ENCODE results near the gene GAP43.
A peak's percentile ranks its signal among the peaks of the same experiment; 100 is the strongest.

Gene GAP43, protein sequence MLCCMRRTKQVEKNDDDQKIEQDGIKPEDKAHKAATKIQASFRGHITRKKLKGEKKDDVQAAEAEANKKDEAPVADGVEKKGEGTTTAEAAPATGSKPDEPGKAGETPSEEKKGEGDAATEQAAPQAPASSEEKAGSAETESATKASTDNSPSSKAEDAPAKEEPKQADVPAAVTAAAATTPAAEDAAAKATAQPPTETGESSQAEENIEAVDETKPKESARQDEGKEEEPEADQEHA

DNA sequence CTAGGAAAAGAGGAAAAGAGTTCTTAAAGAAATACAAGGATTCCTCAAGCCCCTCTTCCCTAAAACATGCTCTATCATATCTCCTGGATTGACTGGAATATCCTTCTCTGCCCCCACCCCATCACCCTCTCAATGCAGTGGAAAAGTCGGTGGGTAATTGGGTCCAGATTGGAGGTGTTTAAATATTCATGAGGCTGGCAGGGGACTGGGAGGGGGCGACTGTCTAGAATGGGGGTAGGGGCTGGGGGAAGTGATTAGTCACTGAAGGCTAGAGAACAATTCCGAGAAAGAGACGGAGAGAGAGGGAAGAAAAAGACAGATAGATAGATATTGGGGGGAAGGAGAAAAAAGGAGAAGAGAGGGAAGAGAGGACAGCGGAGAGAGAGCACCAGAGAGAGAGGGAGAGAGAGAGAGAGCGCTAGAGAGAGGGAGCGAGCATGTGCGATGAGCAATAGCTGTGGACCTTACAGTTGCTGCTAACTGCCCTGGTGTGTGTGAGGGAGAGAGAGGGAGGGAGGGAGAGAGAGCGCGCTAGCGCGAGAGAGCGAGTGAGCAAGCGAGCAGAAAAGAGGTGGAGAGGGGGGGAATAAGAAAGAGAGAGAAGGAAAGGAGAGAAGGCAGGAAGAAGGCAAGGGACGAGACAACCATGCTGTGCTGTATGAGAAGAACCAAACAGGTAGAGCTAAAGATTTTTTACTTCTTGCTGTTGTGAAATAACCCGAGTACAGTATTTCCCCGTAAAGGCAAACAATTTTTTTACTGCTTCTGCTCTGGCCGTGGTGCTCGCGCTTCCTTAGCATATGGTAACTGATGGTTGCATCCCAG lies at the start of gene GAP43:
Gene GAP43, plus strand, starts transcription at position 467 of the 825 bp plus-strand sequence. Its CDS starts 180 bp downstream, at position 647.
- DNase-seq (ENCODE audit: low spot score) = peak; percentile 40

DNA sequence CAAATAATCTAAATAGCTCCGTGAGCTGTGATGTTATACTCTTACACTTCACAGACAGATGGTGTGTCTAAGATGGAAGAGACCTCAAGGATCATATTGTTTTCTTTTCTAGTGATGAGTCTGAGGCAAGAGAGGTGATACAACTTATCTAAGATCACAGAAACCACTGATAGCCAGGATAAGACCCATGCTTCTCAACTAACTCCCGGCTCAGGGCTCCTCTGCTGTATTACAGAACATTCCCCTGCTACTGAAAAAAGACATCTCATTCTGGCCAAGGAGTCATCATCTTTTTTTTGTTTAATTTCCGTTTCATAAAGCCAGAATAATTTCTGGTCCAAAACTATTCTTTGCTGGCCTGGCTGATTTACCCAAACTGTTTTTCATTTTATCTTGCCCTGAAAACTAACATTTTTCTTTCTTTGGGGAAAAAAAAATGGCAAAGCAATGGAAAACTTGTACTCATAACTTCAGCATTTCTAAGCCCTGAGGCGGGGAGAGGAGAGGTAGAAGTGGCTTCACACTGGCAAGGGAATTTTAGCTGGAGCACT lies 46.9 kb upstream of the GAP43 start:
- DNase-seq (ENCODE audit: low spot score) = no peak

DNA sequence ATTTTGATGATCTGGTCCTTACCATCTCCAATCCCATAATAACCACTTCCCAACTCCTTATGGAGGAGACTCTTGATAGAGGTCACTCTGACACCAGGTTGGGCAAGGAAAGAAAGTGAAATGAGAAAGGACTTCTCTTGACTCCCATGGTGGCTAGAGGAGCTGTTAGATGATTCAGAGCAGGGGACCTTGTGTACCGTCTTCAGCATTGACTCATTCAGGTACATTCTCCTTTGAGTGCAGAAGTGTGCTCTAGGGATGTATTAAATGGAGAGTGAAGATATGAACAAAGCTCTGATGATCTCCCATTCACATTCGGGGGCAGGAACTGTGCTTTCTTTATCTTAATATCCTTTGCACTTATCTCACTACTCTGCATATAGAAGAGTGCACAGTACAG lies 46.3 kb upstream of the GAP43 start:
- no peak for DNase-seq (ENCODE audit: low spot score)

DNA sequence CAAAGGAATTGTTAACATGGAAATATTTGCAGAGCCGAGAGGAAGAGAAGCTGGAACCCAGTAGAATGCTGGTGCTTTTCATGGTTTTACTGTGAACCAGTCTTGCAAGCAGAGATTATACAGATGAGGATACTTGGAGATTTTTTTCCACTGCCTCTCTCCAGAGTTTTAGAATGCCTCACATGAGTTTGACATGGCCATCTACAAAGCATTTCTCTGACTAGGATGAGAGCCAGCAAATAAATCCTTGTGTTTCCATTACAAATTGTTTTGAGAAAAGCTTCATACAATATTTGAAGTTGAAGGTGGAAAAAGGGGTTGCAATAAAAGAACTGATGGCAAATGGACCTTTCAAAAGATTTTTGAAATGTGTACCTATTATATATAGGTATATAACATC lies 45.0 kb upstream of the GAP43 start:
- no peak for DNase-seq (ENCODE audit: low spot score)

DNA sequence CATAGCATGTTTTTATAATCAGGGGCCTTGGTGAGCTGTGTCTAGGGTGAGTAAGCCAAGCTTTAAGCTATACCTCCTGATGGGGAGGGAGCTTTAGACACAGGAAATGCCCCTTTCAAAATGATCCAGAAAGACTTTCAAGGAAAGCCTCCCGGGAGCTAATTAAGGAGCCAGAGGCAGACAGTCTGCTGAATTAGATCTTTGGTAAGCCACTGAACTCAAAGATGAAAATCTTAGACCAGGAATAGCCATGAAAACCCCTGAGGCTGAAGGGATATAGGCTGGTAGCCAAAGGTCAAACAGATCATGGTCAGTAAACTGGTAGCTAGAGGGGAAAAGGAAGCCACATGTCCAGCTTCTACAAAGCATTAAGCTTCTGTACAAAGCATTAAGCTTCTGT lies 42.7 kb upstream of the GAP43 start:
- no peak for DNase-seq (ENCODE audit: low spot score)

DNA sequence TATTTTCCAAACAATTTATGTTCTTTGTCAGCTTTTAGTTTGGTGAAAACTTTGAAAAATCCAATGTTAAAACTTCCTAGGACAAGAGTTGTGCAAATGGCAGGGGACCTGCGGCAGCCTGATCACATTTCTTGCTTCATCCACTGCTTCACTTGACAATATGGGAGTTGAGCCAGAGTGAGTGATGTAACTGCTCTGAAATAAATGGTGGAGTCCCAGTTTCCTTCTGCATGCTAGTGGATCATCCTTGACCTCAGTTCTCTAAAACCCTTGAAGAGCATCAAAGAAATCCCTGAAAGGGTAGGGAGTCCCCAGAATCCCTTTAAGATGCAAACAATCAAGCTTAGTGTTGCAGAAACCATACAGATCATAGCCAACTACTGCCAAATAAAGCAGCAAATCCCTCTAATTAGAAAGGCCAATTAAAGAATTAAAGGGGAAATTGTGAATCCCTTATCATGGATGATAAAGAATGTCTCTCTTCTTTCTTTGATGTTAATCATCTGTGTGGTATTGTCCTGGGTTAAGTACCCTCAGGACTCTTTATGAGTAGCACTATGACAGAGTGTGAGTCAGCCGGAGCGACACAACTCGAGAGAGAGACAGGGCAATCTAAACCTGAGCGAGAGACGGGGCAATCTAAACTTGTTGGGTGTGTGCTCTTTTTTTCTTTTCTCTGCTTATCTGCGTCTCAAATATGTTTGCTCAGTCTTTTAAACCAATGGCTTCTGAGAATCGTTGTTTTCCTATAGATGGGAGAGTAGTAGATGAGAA lies 41.8 kb upstream of the GAP43 start:
- no peak for DNase-seq (ENCODE audit: low spot score)

DNA sequence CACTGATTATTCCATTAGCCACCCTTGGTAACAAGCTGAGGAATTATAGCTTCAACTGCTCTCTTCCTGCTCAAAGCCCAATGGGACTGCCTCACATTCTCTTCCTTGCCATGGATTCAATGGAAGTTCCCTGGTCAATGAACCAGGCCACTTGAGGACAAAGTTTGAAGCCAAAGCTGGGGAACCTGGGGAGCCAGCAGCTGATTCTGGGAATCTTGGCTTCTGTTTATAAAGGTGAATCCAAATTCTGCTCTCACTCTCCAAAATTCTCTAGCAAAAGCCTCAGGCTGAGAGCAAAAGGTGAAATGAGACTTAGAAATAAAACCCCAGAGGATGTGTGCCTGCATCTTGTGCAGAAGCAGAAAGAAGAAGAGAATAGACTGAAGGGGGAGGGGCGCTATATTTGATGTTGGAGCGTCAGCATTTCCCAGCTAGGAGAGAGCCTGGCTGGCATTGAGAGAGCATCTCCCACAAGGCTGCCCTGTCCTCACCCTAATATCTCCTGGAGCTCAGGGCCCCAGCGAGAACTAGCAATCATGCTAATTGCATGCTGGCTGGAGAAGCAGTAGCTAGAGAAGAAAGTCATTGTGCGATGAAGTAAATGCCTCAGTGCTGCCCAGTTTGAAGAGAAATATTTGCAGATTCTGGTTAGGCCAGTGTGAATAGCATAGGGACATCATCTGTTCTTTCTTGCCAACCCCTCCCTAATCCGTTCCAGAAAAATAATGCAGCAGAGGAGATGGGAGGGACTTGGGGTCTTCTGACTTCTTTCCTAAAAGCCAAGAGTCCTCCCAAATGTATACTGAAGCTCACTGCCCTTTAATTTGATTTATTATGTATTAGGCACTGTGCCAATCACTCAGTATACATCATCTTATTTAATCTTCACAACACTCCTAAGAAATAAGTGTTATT lies 34.9 kb upstream of the GAP43 start:
- no peak for DNase-seq (ENCODE audit: low spot score)

DNA sequence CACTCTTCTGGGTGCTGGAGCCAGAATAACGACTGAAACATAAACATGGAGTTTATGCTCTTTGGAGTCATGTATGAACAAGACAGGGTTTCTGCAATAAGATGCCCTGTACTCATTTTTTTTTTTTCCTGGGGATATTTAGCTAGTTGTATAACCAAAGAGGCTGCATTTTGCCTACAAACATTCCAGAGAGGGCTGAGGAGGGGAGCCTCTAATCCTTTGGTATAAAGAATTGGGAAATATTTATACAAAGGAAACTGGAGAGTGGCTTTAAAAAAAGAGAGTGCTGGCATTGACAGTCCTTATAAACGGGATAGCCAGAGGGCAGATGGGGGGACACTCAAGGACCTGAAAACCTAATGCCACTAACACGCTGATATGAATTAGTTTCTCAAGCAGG lies 32.4 kb upstream of the GAP43 start:
- no peak for DNase-seq (ENCODE audit: low spot score)

DNA sequence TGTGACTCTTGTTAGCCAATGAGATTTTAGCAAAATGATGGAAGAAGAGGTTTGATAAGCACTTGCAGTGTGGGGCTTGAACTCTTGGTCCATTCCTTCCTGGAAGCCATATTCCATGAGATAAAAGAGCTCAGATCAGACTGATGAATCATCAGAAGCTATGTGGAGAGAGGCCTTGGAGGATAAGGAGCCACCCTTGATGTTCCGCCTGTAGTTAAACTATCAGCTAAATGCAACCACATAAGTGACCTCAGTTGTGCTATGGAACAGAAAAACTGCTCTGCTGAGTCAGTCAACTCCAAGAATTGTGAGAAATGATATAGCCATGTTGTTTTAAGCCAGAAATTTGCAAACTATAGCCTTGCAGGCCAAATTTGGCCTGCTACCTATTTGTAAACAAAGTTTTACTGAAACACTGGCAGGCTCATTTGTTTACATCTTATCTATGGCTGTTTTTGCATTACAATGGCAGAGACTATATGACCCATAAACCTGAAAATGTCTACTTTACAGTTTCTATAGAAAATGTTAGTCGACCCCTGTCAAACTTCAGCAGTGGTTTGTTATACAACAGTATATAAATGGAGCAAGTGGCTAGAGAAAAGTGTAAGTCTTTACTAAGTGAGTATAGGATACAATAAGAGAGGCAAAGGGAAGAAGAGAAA lies 27.6 kb upstream of the GAP43 start:
- DNase-seq (ENCODE audit: low spot score) = no peak

DNA sequence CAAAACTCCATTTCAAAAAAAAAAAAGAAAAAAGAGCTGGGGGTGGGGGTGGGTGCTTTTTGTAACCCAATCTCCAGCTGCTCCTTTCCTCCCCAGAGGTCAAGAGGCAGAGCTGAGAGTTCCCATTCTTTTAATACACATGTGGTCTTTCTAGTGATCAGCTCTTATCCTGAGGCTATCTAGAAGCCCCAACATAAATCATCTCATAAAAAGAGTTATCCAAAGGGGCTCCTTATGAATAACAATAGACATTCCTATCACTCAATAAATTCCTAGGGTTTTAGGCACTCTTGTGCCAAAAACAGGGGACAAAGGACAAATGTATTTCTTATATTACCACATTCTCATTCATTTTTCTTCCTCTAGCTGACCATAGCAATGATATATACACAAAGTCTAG lies 25.1 kb upstream of the GAP43 start:
- DNase-seq (ENCODE audit: low spot score) = no peak

DNA sequence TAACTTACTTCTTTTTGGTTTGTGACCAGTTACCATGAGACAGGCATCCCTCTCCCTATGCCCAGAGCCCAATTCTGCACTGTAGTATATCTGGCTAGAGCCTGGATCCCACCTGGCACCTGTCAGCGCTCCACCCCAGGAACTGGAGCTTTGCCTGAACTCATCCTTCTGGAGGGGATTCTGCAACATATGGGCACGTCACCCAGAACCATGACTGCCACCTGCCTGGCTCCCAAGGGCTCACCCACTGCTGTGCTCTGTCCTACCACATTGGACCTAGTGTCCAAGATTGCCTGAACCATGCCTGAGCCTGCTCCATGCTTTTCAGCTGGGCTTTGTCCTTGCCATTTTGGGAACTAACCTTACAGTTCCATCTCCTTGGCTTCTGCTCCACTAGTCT lies 21.1 kb upstream of the GAP43 start:
- DNase-seq (ENCODE audit: low spot score) = no peak

DNA sequence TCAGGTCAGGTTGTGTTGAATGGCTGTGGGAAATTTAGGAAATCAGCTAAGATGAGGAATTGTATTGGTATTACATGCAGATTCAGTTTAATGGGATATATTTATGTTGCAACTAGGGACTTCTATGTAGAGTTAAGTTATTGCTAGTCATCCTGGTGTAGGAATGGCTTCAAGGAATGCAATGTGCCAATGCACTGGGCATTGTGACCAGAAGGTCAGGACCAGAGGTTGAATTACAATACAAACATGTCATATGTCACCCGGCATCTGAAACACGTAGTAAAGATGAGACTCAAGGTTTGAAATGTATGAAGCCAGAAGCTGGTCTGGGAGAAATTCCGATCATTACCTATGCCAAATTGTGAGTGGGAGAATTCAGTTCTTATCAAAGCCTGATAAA lies 11.7 kb upstream of the GAP43 start:
- no peak for DNase-seq (ENCODE audit: low spot score)

DNA sequence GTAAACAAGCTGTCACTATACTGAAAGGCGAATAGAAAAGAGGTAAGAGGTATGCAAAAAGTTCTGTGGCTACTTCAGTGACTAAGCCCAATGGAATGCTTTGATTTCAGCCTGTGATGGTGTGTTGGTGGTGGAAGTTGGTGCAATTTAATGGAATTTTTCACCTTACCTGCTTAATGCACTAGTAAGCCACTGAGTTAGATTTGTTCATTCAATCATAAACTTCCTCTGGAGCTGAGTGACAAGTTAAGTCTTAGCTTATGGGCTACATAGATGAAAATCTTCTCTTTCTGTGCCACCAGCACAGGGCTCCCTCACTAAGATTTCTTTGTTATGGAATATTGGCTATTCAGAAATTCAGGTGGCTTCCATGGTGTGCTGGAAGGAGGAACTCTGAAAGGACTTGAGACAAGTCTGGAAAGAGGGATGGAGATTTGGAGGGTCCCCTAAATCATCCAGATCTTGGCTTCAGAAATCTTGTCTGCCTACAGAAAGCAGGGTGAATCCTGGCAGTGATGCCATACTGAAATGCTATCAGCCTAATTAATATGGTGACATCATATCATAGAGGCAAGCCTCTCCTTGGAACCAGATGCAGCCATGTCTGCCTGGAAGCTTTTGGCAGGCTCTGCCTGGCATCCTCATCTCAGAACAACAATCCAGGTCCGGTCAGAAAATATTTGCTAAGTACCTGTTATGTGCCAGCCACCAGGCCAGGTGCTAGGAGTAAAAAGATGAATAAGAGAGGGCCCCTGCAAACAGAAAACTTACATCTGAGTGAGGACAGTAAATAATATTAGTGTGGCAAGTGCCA lies 8.1 kb upstream of the GAP43 start:
- DNase-seq (ENCODE audit: low spot score) = no peak

DNA sequence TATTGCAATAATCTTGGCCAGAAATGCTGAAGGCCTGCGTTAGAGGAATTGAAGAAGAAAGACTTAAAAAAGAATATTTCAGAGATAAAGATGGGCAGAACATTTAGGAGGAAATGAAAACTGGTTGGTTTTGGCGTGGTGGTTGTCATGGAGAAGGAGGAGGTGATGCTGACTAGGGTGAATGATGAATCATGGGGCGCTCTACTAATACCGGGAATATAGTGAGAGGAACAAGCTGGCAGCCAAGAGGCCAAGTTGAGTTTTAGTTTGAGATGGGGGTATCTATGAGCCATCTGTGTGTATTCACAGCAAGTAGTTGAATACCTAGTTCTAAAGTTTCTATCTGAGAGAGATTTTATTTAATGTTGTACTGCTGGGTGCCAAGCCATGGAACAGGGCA lies 6.8 kb upstream of the GAP43 start:
- no peak for DNase-seq (ENCODE audit: low spot score)

DNA sequence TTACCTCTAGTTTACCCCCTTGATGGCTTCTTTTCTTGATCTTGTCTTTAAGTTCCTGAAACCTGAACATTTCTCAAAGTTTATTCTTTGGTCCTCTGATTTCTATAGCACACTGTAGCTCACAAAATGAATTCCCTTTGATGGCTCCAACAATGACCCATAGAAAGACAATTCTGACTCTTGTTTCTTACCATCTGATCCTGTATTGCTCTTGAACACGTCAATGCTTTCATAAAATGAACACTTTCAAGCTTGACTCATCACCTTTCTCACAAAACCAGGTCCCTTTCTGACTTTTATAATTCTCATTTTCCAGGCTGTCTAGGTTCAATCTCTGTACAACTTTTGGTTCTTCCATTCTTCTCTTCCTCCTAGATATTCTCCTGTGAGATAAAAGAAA lies 5.7 kb upstream of the GAP43 start:
- DNase-seq (ENCODE audit: low spot score) = no peak

DNA sequence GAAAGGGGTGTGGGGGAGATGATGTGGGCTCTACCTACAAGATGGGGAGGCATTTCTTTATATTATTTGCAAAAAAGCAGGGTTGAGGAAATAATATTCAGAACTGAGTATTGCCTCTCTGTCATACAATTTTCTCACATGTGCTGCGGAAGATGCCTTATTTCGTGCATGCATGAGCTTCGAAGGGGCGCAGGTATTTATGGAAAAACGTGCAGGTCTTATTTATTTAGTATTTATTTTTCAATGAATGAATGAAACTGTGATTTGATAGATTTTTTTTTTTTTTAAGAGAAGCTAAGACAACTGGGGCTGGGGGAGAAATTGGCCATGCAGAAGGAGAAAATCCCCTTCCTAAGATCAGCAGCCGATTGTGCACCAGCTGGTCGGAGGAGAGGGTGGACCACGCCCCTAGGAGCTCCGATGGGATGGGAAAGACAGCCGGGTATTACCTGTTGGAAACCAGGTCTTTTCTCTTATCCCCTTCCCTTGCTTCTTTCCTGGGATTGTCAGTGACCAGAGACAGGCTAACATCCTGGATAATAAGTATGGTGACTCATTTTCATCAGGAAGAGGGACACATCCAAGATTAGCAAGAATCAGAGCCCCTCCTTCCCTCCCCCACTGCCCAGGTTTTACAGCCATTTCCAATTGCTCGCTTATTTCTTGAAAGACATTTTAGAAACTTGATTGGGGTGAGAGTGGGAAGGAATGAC lies 875 bp downstream of the GAP43 start:
- no peak for DNase-seq (ENCODE audit: low spot score)

DNA sequence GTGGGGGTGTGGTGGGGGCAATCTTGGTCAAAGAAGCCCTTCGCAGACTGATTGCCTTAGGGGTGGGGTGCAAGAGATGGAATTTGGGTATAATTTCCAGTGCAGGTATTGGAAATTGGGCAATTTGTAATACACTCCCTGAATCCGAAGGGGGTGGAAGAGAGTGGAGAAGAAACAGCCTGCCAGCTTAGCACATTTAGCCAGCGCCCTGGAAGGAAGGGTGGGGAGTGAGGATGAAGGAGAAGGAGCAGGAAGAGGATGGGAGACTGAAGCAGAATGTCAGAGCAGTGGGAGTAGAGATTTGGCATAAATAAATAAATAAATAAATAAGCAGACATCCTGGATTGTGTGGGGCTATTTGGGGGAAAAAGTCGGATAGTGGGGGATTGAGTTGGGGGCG lies 1.6 kb downstream of the GAP43 start:
- no peak for DNase-seq (ENCODE audit: low spot score)

DNA sequence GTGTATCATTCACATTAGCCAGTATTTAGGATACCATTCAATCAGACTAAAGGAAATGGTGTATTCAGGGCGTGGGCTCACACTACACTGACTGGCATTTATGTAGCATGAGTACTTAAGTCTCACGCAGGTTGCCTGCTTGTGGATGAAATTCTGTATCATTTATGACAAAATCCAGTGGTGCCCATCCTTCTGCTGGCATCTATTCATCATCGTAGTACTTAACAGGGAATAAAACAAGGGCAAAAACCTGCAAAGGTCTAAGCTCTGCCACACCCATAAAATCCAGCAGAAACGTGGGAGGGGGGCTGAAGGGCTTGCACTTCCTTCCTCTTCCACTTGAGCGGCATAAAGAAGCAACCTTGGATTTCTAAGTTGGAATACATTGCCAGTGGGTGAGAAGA lies 2.7 kb downstream of the GAP43 start:
- no peak for DNase-seq (ENCODE audit: low spot score)

DNA sequence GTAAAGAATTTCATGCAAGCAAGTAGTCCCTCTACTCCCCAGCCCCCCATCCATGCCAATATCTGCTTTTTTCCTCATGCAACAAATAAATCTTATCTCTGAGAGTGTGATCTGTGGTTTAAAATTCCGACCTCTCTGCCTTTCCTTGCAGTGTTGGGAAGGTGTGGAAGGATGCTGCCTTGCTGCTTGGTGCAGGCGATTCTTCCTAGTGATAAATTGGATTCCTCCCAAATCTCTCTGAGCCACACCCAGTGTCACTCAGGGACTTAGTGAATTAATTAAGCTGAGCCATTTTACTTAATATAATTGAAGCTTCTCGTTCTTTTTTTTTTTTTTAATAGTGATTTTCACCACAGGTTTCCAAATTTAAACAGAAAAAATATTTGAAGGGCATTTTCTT lies 3.4 kb downstream of the GAP43 start:
- DNase-seq (ENCODE audit: low spot score) = peak; percentile 31

Data from D341Med (cell line).